GM20000 (cell line): ENCODE results near the gene ADAT2.

Source experiments
- DNase-seq: peaks from one replicate; pipeline ENCODE4 v3.0.0; 2012; ENCODE audit warnings: low spot score
- TF ChIP-seq, protein P1 (sequence below): IDR thresholded peaks from 2 replicates; pipeline ENCODE4 v1.5.1; 2012; ENCODE audit warnings: mild to moderate bottlenecking, control low read depth; ENCODE audit errors: extremely low read depth, missing control alignments

ADAT2 gene

DNA sequence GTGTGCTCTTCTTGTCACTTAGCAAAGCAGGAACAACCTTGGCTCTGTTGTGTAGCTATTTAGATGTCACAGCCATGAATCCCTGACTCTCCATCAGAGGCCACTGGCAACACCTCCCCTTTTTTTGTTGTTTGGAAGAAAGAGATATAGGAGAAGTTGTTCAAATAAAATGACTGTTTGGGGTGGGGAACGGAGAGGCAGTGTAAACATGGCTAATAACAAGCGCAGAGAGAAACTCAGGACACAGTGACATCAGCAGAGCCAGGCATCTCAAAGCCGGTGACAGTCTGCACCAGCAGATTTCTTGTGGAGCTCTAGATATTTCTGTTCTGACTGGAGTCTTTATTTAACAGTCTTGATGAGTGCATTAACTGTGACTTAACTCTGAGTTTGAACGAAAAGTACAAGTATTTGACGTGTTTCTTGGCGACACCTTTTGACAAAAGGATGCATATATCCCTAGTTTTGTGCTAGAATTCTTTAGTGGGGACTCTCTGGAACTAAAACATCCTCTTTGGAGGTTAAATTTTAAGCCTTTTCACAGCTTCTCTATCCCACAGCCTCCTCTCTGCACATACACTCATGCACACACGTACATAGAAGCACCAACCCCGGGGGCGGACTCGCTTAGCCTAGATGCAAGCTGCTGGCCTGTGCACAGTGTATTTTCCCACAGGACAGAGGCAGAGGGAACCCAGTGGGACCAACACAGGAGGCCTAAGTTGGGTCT is 53.8 kb downstream of the ADAT2 start:
- TF ChIP-seq, protein P1, sequence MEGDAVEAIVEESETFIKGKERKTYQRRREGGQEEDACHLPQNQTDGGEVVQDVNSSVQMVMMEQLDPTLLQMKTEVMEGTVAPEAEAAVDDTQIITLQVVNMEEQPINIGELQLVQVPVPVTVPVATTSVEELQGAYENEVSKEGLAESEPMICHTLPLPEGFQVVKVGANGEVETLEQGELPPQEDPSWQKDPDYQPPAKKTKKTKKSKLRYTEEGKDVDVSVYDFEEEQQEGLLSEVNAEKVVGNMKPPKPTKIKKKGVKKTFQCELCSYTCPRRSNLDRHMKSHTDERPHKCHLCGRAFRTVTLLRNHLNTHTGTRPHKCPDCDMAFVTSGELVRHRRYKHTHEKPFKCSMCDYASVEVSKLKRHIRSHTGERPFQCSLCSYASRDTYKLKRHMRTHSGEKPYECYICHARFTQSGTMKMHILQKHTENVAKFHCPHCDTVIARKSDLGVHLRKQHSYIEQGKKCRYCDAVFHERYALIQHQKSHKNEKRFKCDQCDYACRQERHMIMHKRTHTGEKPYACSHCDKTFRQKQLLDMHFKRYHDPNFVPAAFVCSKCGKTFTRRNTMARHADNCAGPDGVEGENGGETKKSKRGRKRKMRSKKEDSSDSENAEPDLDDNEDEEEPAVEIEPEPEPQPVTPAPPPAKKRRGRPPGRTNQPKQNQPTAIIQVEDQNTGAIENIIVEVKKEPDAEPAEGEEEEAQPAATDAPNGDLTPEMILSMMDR = no peak
- DNase-seq = no peak

DNA sequence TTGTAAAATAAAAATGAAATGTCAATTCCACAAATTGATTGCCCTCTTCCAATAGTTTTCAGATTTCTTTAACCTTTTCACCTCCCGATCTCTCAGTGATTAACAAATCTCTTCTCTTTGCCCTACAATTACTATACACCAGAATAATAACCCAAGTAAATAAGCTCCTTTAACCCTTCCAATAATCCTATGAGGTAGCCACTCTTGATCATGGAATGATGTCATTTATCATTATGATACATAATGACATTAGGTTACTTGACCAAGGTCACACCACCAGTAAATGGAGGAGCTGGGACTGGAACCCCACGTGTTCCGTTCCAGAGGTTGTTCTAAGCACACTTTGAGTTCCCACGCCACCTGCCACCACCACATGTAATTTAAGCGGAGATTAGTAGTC is 54.8 kb downstream of the ADAT2 start:
- DNase-seq = no peak
- TF ChIP-seq, protein P1 = no peak

DNA sequence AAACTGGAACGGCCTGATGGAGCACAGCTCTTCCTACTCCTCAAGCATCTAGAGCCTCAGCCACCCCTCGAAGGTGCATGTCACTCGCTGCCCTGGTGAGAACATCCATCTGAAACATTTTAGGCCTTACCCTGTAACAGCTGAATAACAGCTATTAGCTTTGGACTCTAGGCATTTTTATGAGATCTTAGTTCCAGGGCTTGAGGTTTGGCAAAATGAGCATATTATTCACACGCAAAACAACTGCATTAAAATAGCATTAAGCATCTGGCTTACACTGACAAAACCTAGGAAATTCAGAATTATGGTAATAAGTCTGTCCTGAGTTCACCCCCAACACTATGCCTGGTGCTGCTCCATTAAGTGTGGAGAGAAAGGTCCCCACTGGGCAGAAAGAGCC is 56.1 kb downstream of the ADAT2 start:
- TF ChIP-seq, protein P1 = no peak

DNA sequence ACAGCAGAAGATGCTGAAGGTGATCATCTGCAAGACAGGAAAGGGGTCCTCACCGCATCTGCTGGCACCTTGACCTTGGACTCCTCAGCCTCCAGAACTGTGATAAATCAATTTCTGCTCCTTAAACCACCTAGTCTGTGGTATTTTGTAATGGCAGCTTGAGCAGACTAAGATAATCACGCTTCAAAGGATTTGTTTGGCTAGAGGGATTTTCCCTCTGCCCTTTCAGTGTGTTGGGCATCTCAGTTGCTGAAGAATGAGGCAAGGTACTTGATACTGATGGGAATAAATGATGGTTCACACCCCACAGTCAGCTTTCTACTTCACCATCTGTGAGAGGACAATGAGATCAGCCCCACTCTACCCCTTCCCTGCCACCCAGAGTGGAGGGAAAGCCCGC is 60.2 kb downstream of the ADAT2 start:
- TF ChIP-seq, protein P1 = no peak
- no peak for DNase-seq

More for the DNA sequence above, 56.1 kb downstream of the ADAT2 start:
- no peak for DNase-seq

DNA sequence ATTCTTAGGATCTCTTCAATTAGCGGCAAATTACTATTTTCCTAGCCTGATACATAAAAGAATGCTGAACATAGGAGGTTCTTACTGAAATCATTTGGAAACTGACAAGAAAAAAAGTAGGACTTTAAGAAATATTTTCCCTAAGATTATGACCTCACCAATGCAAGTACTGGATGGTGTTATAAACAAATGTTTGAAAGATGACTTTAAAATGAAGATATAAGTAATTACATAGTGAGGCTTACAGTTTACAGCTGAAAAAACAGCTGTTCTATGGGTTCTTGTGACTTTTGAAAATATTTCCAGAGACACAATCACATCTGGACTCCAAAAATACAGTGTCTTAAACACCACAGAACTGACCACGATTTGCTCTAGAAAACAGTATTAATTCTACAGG is 64.9 kb downstream of the ADAT2 start:
- TF ChIP-seq, protein P1 = no peak

DNA sequence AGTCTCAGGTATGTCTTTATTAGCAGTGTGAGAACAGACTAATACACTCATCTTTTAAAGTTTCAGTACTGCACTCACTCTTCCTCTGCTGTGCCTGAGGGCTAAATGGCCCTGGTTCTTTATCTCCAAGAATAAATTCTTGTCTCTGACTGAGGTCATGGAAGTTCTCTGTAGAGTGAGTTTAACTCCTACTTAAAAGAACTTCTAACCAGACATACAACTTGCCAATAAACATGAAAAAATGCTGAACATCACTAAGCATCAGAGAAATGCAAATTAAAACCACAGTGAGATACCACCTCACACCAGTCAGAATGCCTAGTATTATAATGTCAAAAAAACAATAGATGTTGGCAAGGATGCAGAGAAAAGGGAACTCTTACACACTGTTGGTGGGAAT is 73.6 kb downstream of the ADAT2 start:
- TF ChIP-seq, protein P1 = no peak
- no peak for DNase-seq

More for the DNA sequence above, 64.9 kb downstream of the ADAT2 start:
- no peak for DNase-seq

DNA sequence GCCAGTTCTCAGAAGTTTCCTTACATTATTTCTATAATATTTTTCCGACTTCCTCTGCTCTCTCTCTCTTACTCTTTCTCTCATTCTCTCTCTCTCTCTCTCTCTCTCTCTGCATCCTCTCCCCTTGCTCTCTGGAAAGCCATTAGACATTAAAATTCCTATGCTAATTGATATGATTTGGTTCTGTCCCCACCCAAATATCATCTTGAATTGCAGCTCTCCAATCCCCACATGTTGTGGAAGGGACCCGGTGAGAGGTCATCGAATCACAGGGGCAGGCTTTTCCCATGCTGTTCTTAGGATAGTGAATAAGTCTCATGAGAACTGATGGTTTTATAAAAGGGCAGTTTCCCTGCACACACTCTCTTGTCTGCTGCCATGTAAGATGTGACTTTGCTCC is 74.1 kb downstream of the ADAT2 start:
- no peak for DNase-seq
- TF ChIP-seq, protein P1 = no peak
